NCI-H1930 (cell line): ENCODE data around the gene OR2A1.
"Not testable (repeated sequence)": the region's sequence is repeated elsewhere in the genome, so short reads cannot be mapped to it uniquely, and the experiment has no call there.

Source experiments
- DNase-seq, 2 experiments: peaks; one replicate each; lab custom pipeline; 2025; lab: John Stamatoyannopoulos, UW

Gene OR2A1, protein sequence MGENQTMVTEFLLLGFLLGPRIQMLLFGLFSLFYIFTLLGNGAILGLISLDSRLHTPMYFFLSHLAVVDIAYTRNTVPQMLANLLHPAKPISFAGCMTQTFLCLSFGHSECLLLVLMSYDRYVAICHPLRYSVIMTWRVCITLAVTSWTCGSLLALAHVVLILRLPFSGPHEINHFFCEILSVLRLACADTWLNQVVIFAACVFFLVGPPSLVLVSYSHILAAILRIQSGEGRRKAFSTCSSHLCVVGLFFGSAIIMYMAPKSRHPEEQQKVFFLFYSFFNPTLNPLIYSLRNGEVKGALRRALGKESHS

GRCh38 chr7:144311872-144312469 lies at the start of gene OR2A1:
Gene OR2A1 (plus strand): TSS chr7:144312419. CDS start chr7:144318125, 5,706 bp downstream.
- not testable (repeated sequence) for DNase-seq

GRCh38 chr7:144264692-144265091 lies 47.5 kb upstream of the OR2A1 start, which contains the start of gene OR2A7:
Gene OR2A7 (minus strand): TSS chr7:144264792. CDS start chr7:144259628, 5,164 bp downstream.
- DNase-seq: not testable (repeated sequence)

GRCh38 chr7:144269188-144269587 lies 43.0 kb upstream of the OR2A1 start, which contains the start of gene CTAGE8:
Gene CTAGE8 (minus strand): TSS chr7:144269288. CDS start chr7:144269250, 38 bp downstream.
- not testable (repeated sequence) for DNase-seq

DNA sequence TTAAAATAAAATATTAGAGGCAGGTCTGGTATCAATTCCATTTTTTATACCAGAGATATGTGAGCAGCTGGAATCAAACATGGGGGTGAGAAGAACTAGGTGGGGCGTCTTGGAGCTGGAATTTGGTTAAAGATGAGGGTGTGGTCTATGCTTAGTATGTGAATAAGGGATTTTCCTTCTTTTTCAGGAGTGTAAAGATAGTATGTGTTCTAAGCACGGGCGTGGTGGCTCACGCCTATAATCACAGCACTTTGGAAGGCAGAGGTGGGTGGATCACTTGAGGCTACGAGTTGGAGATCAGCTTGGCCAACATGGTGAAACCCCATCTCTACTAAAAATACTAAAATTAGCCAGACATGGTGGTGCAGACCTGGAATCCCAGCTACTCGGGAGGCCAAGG lies 36.9 kb upstream of the OR2A1 start:
- not testable (repeated sequence) for DNase-seq

DNA sequence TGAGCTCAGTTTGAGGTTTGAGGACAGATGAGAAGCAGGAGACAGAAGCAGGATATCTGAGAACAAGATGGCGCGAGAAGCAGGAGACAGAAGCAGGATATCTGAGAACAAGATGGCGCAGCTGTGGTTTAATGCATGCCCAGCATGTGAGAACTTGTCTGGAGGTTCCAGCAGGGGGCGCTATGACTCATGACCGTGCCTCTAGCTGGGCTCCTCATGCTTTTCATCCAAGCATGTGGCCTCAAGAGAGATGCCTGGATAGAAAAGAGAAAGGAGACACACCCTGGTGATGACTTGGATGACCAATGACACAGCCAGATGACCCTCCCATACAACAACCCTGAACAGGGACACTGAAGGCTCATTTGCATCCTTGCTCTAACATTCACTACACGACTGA lies 32.2 kb upstream of the OR2A1 start:
- DNase-seq: not testable (repeated sequence)

DNA sequence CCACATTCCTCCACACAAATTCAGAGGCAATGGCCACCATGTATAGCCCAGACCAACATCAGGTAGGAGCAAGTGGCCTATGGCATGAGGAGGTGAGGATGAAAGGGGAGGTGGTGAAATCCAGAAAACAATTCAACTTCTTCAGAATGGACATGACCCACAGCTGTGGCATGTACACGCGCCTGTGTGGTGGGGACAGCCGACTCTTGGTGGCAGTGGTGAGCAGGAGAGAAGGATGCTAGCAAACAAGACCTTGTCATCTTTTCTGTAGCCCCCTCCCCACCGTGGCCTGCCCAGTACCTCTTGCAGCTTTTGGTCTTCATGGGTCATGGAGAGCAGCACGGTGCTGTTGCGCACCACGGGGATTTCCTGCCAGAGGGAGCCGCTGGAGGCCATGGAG lies 30.2 kb upstream of the OR2A1 start:
- not testable (repeated sequence) for DNase-seq

- DNase-seq: not testable (repeated sequence)
Measured at GRCh38 chr7:144282490-144282889, 29.7 kb upstream of the OR2A1 start.

DNA sequence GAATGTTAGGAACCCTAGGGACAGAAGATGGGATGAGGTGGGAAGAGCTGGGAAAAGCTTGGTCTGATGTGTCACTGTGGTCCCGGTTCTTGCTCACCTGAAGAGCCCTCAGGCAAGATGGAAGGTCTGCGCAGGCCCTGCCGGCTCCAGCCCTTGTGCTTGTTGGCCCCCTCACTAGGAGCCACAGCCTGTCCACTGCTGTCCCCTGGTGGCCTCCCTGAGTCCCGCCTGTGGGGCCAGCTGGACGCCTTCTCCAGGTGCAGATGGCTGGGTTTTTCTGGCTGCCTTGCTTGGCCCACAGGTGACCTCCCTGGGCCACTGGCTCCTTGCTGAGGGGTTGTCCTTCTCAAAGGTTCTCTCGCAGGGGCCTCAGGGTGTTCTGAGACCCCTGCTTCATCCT lies 28.5 kb upstream of the OR2A1 start:
- DNase-seq: not testable (repeated sequence)

DNA sequence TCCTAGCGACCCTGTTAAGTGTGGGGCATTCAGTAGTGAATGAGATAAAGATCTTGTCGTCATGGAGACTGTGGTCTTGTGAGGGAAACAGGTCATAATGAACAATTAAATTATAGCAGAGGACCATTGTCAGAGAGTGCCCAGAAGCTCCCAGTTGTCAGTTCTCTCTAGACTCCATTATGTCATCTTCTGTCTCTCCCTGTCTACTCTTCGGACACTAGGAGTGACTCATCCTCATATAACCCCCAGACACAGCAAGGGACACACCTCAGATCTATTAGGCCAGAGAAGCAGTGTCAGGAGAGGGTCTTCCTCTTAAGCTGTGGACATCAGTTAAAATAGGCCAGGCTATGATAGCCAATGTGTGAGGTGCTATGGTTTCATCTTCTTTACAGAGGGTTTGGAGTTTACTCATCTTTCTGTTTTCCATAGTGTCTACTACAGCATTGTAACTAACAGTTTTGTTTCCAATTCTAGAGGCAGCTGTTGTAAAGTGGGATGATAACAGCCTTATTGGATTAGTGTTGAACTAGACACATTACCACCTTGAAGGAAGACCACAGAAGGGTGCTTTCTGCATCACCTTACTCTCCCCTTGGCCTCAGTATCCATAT lies 24.9 kb upstream of the OR2A1 start:
- not testable (repeated sequence) for DNase-seq

- not testable (repeated sequence) for DNase-seq
Measured at GRCh38 chr7:144291607-144292006, 20.6 kb upstream of the OR2A1 start.

DNA sequence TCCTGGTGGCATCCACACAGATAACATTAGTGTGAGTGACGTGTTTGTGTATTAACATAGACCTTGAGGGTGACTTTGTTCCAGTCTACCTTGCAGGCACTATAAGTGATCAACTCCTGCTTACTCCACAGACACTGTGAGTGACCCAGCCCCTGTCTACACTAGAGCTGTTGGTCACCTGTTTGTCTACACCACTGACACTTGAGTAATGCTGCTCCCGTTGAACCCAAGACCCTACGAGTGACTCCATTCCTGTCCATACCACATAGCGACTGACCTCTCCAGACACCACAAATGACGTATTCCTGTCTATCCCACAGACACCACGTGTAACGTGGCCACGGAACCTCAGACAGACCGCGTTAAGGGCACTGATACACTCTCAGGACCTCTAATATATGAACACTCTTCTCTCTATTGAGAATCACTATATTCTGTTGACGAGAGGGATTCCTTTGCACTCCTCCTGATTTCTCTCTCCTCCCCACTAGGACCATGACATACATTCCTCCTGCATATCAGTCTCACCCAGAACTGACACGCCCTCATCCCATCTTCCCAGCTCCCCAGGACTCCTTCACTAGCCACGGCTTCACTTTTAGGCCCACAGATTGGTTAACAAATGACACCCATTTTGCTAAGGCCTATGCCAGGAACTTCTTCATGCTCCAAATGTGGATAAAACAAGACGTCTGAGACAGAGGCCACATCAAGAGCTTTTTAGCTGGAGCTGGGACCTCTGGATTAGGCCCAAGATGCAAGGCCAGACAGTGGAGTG lies 19.6 kb upstream of the OR2A1 start:
- DNase-seq: not testable (repeated sequence)

- not testable (repeated sequence) for DNase-seq
Measured at GRCh38 chr7:144293794-144294499, 18.3 kb upstream of the OR2A1 start.

DNA sequence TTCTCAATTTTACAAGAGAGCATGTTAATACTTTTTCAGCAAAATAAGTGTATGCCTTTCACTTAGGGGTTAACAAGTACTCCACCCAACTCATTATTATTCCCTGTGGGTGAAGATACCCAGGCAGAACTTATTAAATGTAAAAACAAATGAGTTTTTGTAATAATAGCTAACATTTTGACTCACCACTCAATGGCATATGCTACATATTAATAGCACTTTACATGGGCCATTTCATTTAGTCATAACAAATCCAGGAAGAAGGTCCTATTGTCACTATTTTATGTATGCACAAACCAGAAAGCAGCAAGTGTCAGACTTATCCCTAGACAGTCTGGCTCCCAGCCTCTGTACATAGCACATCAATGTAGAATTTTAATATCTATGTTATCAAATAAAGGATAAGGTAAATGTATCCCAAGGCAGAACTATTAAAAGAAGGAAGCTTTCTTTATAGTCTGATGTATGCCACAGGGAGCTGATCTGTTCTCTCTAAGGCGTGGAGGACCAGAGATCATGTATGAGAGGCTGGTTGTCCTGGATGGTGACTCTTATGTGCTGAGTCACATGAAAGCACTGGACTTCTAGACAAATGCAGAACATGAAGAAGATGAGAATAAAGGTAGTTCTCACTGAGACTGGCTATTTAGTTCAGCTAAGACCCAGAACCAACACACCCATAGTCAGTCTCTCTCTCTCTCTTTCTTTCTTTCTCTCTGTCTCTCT lies 9.5 kb upstream of the OR2A1 start:
- DNase-seq: not testable (repeated sequence)

- not testable (repeated sequence) for DNase-seq
Measured at GRCh38 chr7:144303607-144304006, 8.6 kb upstream of the OR2A1 start.

DNA sequence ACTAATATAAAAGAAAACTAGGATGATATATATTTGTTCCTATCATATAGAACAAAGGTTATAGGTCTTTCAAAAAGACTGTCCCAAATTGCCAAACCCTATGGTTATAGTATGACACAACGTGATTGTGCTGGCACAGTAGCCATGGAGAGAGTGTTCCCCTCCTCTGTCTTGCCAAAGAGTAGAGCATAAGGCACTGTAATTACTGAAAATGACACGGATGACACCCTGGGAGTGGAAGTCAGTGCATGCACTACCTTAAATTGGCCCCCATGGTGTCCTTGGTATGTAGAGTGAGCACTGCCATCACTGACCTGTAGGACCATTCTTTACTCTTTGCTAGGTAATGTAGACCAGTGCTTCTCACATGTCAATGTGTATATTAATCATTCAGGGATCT lies 7.1 kb upstream of the OR2A1 start:
- not testable (repeated sequence) for DNase-seq

- not testable (repeated sequence) for DNase-seq
Measured at GRCh38 chr7:144309702-144310101, 2.5 kb upstream of the OR2A1 start.

DNA sequence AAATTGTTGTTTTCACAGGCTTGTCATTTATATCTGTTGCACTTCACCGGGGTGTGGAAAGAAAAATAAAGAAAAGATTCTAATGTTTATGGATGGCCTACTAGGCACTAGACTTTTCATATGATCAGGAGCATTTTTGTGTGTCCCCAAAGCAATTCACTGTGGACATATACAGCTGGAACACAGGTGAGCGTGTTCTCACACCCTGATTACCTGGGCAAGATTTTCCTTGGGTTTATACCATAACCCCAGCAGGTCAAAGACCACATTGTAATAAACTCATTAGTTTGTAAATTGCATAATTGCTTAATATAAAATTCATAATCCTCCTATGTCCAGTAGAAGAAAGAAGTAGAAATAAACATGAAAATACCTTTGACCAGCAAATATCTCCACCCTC lies 1.0 kb upstream of the OR2A1 start:
- not testable (repeated sequence) for DNase-seq

DNA sequence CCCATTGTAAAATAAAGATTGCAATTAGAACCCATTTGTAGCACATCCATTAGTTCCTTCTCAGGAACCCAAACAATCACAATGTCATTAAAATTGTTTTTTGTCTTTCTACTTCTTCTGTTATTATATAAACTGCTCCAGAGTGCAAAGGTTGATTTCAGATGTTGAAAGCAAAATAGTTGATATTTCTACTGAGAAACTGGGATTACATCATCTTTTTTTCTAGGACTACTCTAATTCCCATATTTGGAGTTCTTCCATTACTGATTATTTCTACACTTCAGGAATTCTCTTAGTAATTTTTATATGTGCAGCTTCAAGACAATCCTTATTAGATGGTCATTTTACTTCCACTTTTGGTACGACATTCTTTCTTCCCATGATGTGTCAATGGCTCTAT lies 5.3 kb downstream of the OR2A1 start:
- DNase-seq: not testable (repeated sequence)

DNA sequence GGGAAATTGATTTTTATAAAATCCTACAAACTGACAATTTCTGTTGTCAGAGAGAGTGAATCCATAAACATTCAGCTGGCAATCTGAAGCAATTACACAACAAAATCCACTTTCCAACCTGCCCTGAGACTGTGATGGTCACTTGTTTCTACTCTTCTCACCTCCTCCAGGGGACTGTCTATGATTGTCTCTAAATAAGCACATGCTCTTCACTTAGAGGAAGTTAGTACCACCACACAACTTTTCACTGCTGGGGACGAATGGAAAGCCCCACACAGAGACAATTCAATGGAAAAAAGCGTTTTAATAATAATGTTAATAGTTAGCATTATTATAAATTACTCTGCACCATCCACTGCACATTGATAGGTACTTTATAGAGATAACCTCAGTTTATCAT lies 7.3 kb downstream of the OR2A1 start:
- not testable (repeated sequence) for DNase-seq

GRCh38 chr7:144321677-144322206 lies 9.5 kb downstream of the OR2A1 start:
- DNase-seq: not testable (repeated sequence)
